GM18517 (cell line): ENCODE data around the gene CAPZB.
"Not testable (repeated sequence)": the region's sequence is repeated elsewhere in the genome, so short reads cannot be mapped to it uniquely, and the experiment has no call there.

Experiments used
- ATAC-seq: cut with Tn5 transposase; IDR thresholded peaks from one replicate; pipeline ENCODE4 v1.9.1; 2021; ENCODE audit warnings: mild to moderate bottlenecking, moderate library complexity; ENCODE audit not compliant: unreplicated experiment

The CAPZB gene

GRCh38 chr1:19315378-19316198 lies 169.8 kb downstream of the CAPZB start:
- ATAC-seq, result no peak

- no peak for ATAC-seq
Measured at GRCh38 chr1:19313961-19314882, 171.1 kb downstream of the CAPZB start.

GRCh38 chr1:19313636-19313959 lies 171.7 kb downstream of the CAPZB start:
- ATAC-seq, result no peak

GRCh38 chr1:19312782-19313635 lies 172.3 kb downstream of the CAPZB start:
- ATAC-seq, result peak; percentile 15

- ATAC-seq, result peak; percentile 63
Measured at GRCh38 chr1:19311931-19312781, 173.2 kb downstream of the CAPZB start, which contains the start of the genes AKR7A2 and SLC66A1. AKR7A2 (minus strand) TSS chr1:19312144; CDS start chr1:19312124, 20 bp downstream. SLC66A1 (plus strand) TSS chr1:19312326; CDS start chr1:19317678, 5,352 bp downstream.

- ATAC-seq, result no peak
Measured at GRCh38 chr1:19311503-19311930, 173.8 kb downstream of the CAPZB start.

- no peak for ATAC-seq
Measured at GRCh38 chr1:19310720-19311502, 174.4 kb downstream of the CAPZB start.

- no peak for ATAC-seq
Measured at GRCh38 chr1:19310061-19310460, 175.3 kb downstream of the CAPZB start.

- ATAC-seq, result no peak
Measured at GRCh38 chr1:19309123-19309813, 176.1 kb downstream of the CAPZB start.

GRCh38 chr1:19308509-19308907 lies 176.8 kb downstream of the CAPZB start:
- ATAC-seq, result no peak

- ATAC-seq, result no peak
Measured at GRCh38 chr1:19307794-19308508, 177.4 kb downstream of the CAPZB start.

- ATAC-seq, result no peak
Measured at GRCh38 chr1:19306941-19307340, 178.4 kb downstream of the CAPZB start.

GRCh38 chr1:19305880-19306279 lies 179.5 kb downstream of the CAPZB start:
- no peak for ATAC-seq

GRCh38 chr1:19304081-19304480 lies 181.3 kb downstream of the CAPZB start:
- ATAC-seq, result not testable (repeated sequence)

- ATAC-seq, result no peak
Measured at GRCh38 chr1:19300211-19300610, 185.1 kb downstream of the CAPZB start.

- no peak for ATAC-seq
Measured at GRCh38 chr1:19294638-19295037, 190.7 kb downstream of the CAPZB start.

- ATAC-seq, result no peak
Measured at GRCh38 chr1:19289244-19289643, 196.1 kb downstream of the CAPZB start.
